GM12878 (cell line): ENCODE results near the gene RANBP1. TPM values are rescaled to one million over a fixed set of nuclear protein-coding genes. Genes with fewer than 3 reads are reported as not detected.

Experiments
- ATAC-seq: fragments of 200-7000 bp; cut with Tn5 transposase; 3 replicates; pipeline ENCODE4 v1.9.1; 2020; ENCODE audit warnings: mild to moderate bottlenecking, moderate library complexity
- BruUV-seq: library from RNA; stranded (reverse); fragments of 400-500 nt; replicated peaks from 2 replicates; lab custom pipeline; 2021; lab: Mats Ljungman, UMichigan
- CTCF ChIA-PET: fragments of 300-600 bp; sonication (Branson Sonifier 250); formaldehyde crosslinking; extraction: SDS; loops from one replicate; lab custom pipeline; 2021; ENCODE audit warnings: inconsistent platforms; lab: Yijun Ruan, JAX
- POLR2A ChIA-PET: fragments of 350-600 bp; formaldehyde crosslinking; extraction: SDS; loops from one replicate; lab custom pipeline; 2021; ENCODE audit warnings: inconsistent platforms; lab: Charles Lee
- RAD21 ChIA-PET: fragments of 300-600 bp; sonication (Branson Sonifier 250); formaldehyde crosslinking; loops from one replicate; lab custom pipeline; 2023; ENCODE audit warnings: antibody characterized with exemption; ENCODE audit not compliant: unreplicated experiment; lab: Charles Lee
- SMC1A ChIA-PET: fragments of 300-600 bp; sonication (Branson Sonifier 250); formaldehyde crosslinking; loops from one replicate; lab custom pipeline; 2023; ENCODE audit not compliant: unreplicated experiment, uncharacterized antibody; lab: Charles Lee
- DNase-seq: peaks from one replicate; pipeline ENCODE4 v3.0.0-alpha.2; 2011; ENCODE audit warnings: low read depth, low spot score
- FAIRE-seq: peaks from 3 replicates; lab custom pipeline; 2011; peaks lifted over from hg19 to GRCh38; lab: Jason Lieb, UNC
- H2AFZ ChIP-seq: 2 replicates; pipeline ENCODE4 v1.6.0; 2011; ENCODE audit warnings: low read depth, low read length, control low read depth; ENCODE audit not compliant: control insufficient read depth
- H3K27ac ChIP-seq: 2 replicates; pipeline ENCODE4 v1.5.1; 2011; ENCODE audit warnings: control low read depth; ENCODE audit not compliant: control insufficient read depth, insufficient read depth
- H3K27me3 ChIP-seq, 2 experiments: replicated peaks in 1 of 2; 2 replicates each; pipeline versions ENCODE4 v1.6.0 to v1.6.1; 2011; ENCODE audit warnings: low read length in 1 of 2; ENCODE audit not compliant: control insufficient read depth in 2 of 2, insufficient read depth in 2 of 2
- H3K36me3 ChIP-seq, 2 experiments: 2 replicates each; pipeline ENCODE4 v1.5.1; 2011; ENCODE audit warnings: low read length in 1 of 2; ENCODE audit not compliant: control insufficient read depth in 2 of 2, insufficient read depth in 2 of 2
- H3K4me1 ChIP-seq: 2 replicates; pipeline ENCODE4 v1.6.1; 2011; ENCODE audit warnings: mild to moderate bottlenecking, low read length, moderate library complexity, mixed read lengths; ENCODE audit not compliant: control insufficient read depth, insufficient read depth
- H3K4me2 ChIP-seq: 2 replicates; pipeline ENCODE4 v1.6.0; 2011; ENCODE audit warnings: control low read depth; ENCODE audit not compliant: control insufficient read depth, insufficient read depth
- H3K4me3 ChIP-seq: fragments of 200-600 bp; sonication (generic); 2 replicates; pipeline ENCODE4 v1.5.1; 2016
- H3K79me2 ChIP-seq: 2 replicates; pipeline ENCODE4 v1.6.0; 2011; ENCODE audit warnings: low read length; ENCODE audit not compliant: control insufficient read depth, insufficient read depth
- H3K9ac ChIP-seq: 2 replicates; pipeline ENCODE4 v1.8.0; 2011; ENCODE audit warnings: low read length, control low read depth, mixed read lengths; ENCODE audit not compliant: control insufficient read depth, insufficient read depth
- H3K9me3 ChIP-seq: replicated peaks from 3 replicates; pipeline ENCODE4 v1.5.1; 2011; ENCODE audit warnings: mild to moderate bottlenecking, low read length; ENCODE audit not compliant: control insufficient read depth, insufficient read depth
- H4K20me1 ChIP-seq: 2 replicates; pipeline ENCODE4 v1.6.0; 2011; ENCODE audit not compliant: control insufficient read depth, insufficient read depth
- CBX5 ChIP-seq: sonication (generic); IDR thresholded peaks from 2 replicates; pipeline ENCODE4 v1.6.1; 2016; ENCODE audit warnings: low read depth, moderate library complexity, mild to moderate bottlenecking, inconsistent platforms
- HDAC6 ChIP-seq: fragments of 200-600 bp; sonication (generic); IDR thresholded peaks from one replicate; pipeline ENCODE4 v1.8.0; 2017; ENCODE audit warnings: antibody characterized with exemption; ENCODE audit not compliant: unreplicated experiment
- LARP7 ChIP-seq: fragments of 450-650 bp; IDR thresholded peaks from 2 replicates; pipeline ENCODE4 v1.6.1; 2017; ENCODE audit warnings: mild to moderate bottlenecking
- NFIC ChIP-seq: IDR thresholded peaks from 2 replicates; pipeline ENCODE4 v1.6.1; 2012; ENCODE audit warnings: low read depth, mild to moderate bottlenecking, inconsistent platforms, low read length, moderate library complexity
- NFYA ChIP-seq: IDR thresholded peaks from 2 replicates; pipeline ENCODE4 v1.6.1; 2011; ENCODE audit warnings: low read depth, mild to moderate bottlenecking, low read length, improper control_type of control experiment, borderline replicate concordance
- POU2F2 ChIP-seq: IDR thresholded peaks from 3 replicates; pipeline ENCODE4 v1.6.1; 2011; ENCODE audit warnings: low read depth, mild to moderate bottlenecking, low read length, borderline replicate concordance
- RBBP5 ChIP-seq: fragments of 200-600 bp; sonication (generic); conservative IDR thresholded peaks from 2 replicates; pipeline ENCODE4 v1.6.1; 2016
- RFX5 ChIP-seq: IDR thresholded peaks from 2 replicates; pipeline ENCODE4 v1.6.1; 2011; ENCODE audit warnings: low read depth, low read length, improper control_type of control experiment
- SMAD1 ChIP-seq: fragments of 450-650 bp; IDR thresholded peaks from 2 replicates; pipeline ENCODE4 v1.6.1; 2018; ENCODE audit warnings: mild to moderate bottlenecking, low read depth; ENCODE audit not compliant: partially characterized antibody
- SP1 ChIP-seq: IDR thresholded peaks from one replicate; pipeline ENCODE4 v1.6.1; 2011; ENCODE audit warnings: low read depth, low read length
- TARDBP ChIP-seq: IDR thresholded peaks from 2 replicates; pipeline ENCODE4 v1.6.1; 2016; ENCODE audit warnings: borderline replicate concordance
- TCF12 ChIP-seq: IDR thresholded peaks from 2 replicates; pipeline ENCODE4 v1.6.1; 2011; ENCODE audit warnings: low read depth, mild to moderate bottlenecking, low read length
- ZNF207 ChIP-seq: fragments of 450-650 bp; IDR thresholded peaks from 2 replicates; pipeline ENCODE4 v1.6.1; 2014; ENCODE audit warnings: antibody characterized with exemption, mild to moderate bottlenecking, borderline replicate concordance
- WGBS: methylation state at CpG from one replicate; pipeline ENCODE4 v1.1.6; 2016; ENCODE audit warnings: low lambda C conversion rate; ENCODE audit not compliant: insufficient replicate concordance, insufficient coverage; ENCODE audit errors: missing lambda C conversion rate; 5-methylcytosine and 5-hydroxymethylcytosine counted together
- in situ Hi-C: fragments of 300-500 bp; cut with MboI; formaldehyde crosslinking; loops from 9 replicates; pipeline ENCODE4 v1.14.3; 2018; ENCODE audit warnings: mixed read lengths
- intact Hi-C: fragments of 100-400 bp; cut with micrococcal nuclease; formaldehyde crosslinking; loops from one replicate; pipeline ENCODE4 v1.14.2; 2022; ENCODE audit not compliant: unreplicated experiment
- polyA plus RNA-seq, 11 experiments: library from polyadenylated mRNA; depleted of rRNA in 4 of 11; unstranded in 6 of 11; stranded (reverse) in 5 of 11; fragments of >200 nt; fragmentation: Nextera tagmentation in 4 of 11; fragmentation: Illumina TruSeq in 1 of 11; extraction: Ambion mirVana in 4 of 11; extraction: Trizol in 1 of 11; gene quantifications; 1 replicate in 1 of 11; 2 replicates in 10 of 11; pipeline versions ENCODE4 v1.2.1 to v1.2.3, GENCODE V29; 2011 to 2016; ENCODE audit warnings: inconsistent platforms in 2 of 11, missing spikeins in 2 of 11, low read depth in 1 of 11
- total RNA-seq, 4 experiments: library from RNA; depleted of rRNA in 3 of 4; stranded (reverse); fragments of >200 nt in 3 of 4; fragmentation: Illumina TruSeq in 1 of 4; extraction: Trizol in 1 of 4; gene quantifications; 2 replicates each; pipeline versions ENCODE4 v1.2.1 to v1.2.3, GENCODE V29; 2013 to 2021
- TF ChIP-seq, protein P1 (sequence below): fragments of 450-650 bp; conservative IDR thresholded peaks from 2 replicates; pipeline ENCODE4 v1.6.1; 2017; ENCODE audit warnings: mild to moderate bottlenecking, moderate library complexity
- TF ChIP-seq, protein P2 (sequence below): IDR thresholded peaks from 2 replicates; pipeline ENCODE4 v1.6.1; 2012; ENCODE audit warnings: low read depth, low read length, improper control_type of control experiment
- TF ChIP-seq, protein P3 (sequence below): IDR thresholded peaks from 2 replicates; pipeline ENCODE4 v1.6.1; 2012; ENCODE audit warnings: low read depth, low read length, improper control_type of control experiment
- TF ChIP-seq, protein P4 (sequence below): fragments of 450-650 bp; IDR thresholded peaks from 2 replicates; pipeline ENCODE4 v1.6.1; 2017; ENCODE audit warnings: antibody characterized with exemption, mild to moderate bottlenecking, moderate library complexity

The RANBP1 gene
- total and polyA plus RNA-seq, 10 of the 15 experiments (the other 5 are each of a cell fraction or from before 2014, with no cell fraction given), result 55.3 to 808 (median 394) TPM

DNA sequence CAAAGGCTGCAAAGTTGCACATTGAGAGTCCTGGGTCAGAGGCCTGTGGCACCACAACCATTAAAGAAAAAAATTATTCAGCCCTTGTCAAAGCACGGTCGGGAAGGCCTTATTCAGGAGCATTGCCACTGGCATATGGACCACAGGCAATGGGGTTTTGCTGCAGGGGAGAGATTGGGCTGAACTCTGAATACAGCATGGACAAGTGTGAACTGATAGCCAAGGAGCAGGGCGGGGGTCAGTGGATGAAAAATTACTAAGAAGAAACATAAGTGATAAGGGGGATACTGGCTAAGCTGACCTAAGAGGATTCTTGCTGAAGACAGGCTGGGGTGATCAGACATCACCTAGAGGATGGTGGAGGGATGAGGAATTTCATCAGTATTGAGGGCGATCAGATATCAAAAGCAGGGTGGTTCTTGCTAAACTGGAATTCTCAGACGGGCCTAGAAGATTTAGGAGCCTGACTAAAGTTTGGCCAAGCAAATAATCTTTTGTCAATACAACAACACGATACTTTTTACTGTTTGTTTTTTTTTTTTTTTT lies 39.2 kb upstream of the RANBP1 start (continued):
- TF ChIP-seq RFX5 (no peak), TCF12 (no peak), SP1 (no peak), TARDBP (no peak), POU2F2 (no peak)
- TF ChIP-seq, protein P1, sequence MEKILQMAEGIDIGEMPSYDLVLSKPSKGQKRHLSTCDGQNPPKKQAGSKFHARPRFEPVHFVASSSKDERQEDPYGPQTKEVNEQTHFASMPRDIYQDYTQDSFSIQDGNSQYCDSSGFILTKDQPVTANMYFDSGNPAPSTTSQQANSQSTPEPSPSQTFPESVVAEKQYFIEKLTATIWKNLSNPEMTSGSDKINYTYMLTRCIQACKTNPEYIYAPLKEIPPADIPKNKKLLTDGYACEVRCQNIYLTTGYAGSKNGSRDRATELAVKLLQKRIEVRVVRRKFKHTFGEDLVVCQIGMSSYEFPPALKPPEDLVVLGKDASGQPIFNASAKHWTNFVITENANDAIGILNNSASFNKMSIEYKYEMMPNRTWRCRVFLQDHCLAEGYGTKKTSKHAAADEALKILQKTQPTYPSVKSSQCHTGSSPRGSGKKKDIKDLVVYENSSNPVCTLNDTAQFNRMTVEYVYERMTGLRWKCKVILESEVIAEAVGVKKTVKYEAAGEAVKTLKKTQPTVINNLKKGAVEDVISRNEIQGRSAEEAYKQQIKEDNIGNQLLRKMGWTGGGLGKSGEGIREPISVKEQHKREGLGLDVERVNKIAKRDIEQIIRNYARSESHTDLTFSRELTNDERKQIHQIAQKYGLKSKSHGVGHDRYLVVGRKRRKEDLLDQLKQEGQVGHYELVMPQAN, result no peak
- TF ChIP-seq, protein P2, sequence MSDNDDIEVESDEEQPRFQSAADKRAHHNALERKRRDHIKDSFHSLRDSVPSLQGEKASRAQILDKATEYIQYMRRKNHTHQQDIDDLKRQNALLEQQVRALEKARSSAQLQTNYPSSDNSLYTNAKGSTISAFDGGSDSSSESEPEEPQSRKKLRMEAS, result no peak

DNA sequence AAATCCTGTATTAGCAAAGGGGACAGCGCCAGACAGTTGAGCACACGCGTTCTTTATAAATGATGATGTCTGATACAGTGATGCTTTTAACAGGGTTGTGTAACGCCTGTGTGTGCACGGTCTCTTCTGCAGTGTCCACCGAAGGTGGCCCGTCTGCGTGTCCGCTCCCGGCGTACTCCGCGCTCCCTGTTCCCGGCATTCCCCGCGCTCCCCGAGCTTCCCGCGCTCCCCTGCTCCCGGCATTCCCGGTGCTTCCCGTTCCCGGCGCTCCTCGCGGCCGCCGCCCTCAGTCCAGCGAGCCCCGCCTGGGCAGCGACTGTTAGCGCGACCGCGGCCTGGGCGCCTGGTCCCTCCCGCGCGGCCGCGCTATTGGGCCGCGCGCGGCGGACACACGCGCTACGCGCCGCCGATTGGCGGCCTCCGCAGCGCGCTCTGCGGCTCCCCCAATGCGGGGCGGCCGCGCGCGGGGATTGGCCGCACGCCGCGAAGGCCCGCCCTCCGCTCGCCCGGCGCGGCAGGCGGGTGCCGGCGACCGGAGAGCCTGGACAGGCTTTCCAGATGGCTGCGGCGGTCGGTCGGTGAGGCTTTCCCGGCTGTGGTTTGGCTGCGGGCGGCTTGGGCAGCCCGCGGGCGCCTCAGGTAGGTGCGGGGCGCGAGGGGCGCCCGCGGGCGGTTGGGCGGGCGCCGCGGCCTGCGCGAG lies 36.0 kb upstream of the RANBP1 start, which contains the start of gene DGCR8:
Gene DGCR8, plus strand, starts transcription at position 497 of the 700 bp plus-strand sequence. CDS start 5,723 bp downstream, outside the sequence.
- Histone ChIP-seq H3K4me2 (peak within 1 kb of the TSS; percentile 97), H3K9ac (peak within 1 kb of the TSS; percentile 62), H2AFZ (peak within 1 kb of the TSS; percentile 97), H3K4me1 (peaks cover 8% of the 10 kb centered on the region), H4K20me1 (no peaks in the 10 kb centered on the region), H3K27ac (peak within 1 kb of the TSS; percentile 71), H3K9me3 (no peaks in the 10 kb centered on the region), H3K4me3 (peak within 1 kb of the TSS; percentile 95), H3K79me2 (peaks cover 49% of the 10 kb centered on the region), H3K36me3 (no peaks in the 10 kb centered on the region), H3K27me3 (no peaks in the 10 kb centered on the region)
- ChIA-PET POLR2A (no interaction called here), SMC1A (no interaction called here), RAD21 (interaction anchor here (1.5 kb wide), 1 partner anchor 58 kb away, joined by 5 read pairs; no protein-coding TSS in a partner anchor), CTCF (interaction anchor here (0.9 to 1.3 kb wide), 2 partner anchors 11 to 37 kb away, joined by 3 read pairs; partner anchors contain the start of gene TRMT2A)
- ATAC-seq (peak; percentile 89), DNase-seq (peak; percentile 28), FAIRE-seq (no peak)
- in situ Hi-C loops (no loop called here), intact Hi-C loops (loop anchor here (10.0 kb wide), 1 partner anchor 55 kb away; the partner anchor contains the start of gene TANGO2)
- BruUV-seq, result no TSS peak
- WGBS, result 1% methylated on average over 80 of the region's 100 CpGs
- TF ChIP-seq, protein P3, sequence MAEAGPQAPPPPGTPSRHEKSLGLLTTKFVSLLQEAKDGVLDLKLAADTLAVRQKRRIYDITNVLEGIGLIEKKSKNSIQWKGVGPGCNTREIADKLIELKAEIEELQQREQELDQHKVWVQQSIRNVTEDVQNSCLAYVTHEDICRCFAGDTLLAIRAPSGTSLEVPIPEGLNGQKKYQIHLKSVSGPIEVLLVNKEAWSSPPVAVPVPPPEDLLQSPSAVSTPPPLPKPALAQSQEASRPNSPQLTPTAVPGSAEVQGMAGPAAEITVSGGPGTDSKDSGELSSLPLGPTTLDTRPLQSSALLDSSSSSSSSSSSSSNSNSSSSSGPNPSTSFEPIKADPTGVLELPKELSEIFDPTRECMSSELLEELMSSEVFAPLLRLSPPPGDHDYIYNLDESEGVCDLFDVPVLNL, result no peak
- no peak for TF ChIP-seq SMAD1
- TF ChIP-seq CBX5, result no peak
- no peak for TF ChIP-seq HDAC6
- TF ChIP-seq, protein P4, sequence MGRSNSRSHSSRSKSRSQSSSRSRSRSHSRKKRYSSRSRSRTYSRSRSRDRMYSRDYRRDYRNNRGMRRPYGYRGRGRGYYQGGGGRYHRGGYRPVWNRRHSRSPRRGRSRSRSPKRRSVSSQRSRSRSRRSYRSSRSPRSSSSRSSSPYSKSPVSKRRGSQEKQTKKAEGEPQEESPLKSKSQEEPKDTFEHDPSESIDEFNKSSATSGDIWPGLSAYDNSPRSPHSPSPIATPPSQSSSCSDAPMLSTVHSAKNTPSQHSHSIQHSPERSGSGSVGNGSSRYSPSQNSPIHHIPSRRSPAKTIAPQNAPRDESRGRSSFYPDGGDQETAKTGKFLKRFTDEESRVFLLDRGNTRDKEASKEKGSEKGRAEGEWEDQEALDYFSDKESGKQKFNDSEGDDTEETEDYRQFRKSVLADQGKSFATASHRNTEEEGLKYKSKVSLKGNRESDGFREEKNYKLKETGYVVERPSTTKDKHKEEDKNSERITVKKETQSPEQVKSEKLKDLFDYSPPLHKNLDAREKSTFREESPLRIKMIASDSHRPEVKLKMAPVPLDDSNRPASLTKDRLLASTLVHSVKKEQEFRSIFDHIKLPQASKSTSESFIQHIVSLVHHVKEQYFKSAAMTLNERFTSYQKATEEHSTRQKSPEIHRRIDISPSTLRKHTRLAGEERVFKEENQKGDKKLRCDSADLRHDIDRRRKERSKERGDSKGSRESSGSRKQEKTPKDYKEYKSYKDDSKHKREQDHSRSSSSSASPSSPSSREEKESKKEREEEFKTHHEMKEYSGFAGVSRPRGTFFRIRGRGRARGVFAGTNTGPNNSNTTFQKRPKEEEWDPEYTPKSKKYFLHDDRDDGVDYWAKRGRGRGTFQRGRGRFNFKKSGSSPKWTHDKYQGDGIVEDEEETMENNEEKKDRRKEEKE, result no peak
- no peak for TF ChIP-seq NFIC
- no peak for TF ChIP-seq ZNF207
- TF ChIP-seq RBBP5, result no peak
- no peak; the same call in 1 of the 2 replicates for TF ChIP-seq NFYA
- TF ChIP-seq LARP7, result no peak; the same call in none of the 2 replicates
